GM12875 (cell line): ENCODE results near the gene CCND1.

Experiments used
- H3K4me3 ChIP-seq: one replicate; pipeline ENCODE4 v1.5.1; 2011; ENCODE audit warnings: low read depth, low read length, control low read depth
- TF ChIP-seq, protein P1 (sequence below): IDR thresholded peaks from 2 replicates; pipeline ENCODE4 v1.5.1; 2011; ENCODE audit warnings: low read depth, mild to moderate bottlenecking, control low read depth, inconsistent platforms, low read length, moderate library complexity, borderline replicate concordance; ENCODE audit not compliant: insufficient read depth

CCND1 gene

GRCh38 chr11:69630424-69630823 is 10.5 kb upstream of the CCND1 start:
- H3K4me3 ChIP-seq, result no peak overlapping the region
- TF ChIP-seq, protein P1, sequence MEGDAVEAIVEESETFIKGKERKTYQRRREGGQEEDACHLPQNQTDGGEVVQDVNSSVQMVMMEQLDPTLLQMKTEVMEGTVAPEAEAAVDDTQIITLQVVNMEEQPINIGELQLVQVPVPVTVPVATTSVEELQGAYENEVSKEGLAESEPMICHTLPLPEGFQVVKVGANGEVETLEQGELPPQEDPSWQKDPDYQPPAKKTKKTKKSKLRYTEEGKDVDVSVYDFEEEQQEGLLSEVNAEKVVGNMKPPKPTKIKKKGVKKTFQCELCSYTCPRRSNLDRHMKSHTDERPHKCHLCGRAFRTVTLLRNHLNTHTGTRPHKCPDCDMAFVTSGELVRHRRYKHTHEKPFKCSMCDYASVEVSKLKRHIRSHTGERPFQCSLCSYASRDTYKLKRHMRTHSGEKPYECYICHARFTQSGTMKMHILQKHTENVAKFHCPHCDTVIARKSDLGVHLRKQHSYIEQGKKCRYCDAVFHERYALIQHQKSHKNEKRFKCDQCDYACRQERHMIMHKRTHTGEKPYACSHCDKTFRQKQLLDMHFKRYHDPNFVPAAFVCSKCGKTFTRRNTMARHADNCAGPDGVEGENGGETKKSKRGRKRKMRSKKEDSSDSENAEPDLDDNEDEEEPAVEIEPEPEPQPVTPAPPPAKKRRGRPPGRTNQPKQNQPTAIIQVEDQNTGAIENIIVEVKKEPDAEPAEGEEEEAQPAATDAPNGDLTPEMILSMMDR, result no peak

GRCh38 chr11:69632900-69633299 is 8.1 kb upstream of the CCND1 start:
- TF ChIP-seq, protein P1, result no peak
- H3K4me3 ChIP-seq, result no peak overlapping the region

GRCh38 chr11:69634069-69634468 is 6.9 kb upstream of the CCND1 start:
- TF ChIP-seq, protein P1, result no peak
- no peak overlapping the region for H3K4me3 ChIP-seq

DNA sequence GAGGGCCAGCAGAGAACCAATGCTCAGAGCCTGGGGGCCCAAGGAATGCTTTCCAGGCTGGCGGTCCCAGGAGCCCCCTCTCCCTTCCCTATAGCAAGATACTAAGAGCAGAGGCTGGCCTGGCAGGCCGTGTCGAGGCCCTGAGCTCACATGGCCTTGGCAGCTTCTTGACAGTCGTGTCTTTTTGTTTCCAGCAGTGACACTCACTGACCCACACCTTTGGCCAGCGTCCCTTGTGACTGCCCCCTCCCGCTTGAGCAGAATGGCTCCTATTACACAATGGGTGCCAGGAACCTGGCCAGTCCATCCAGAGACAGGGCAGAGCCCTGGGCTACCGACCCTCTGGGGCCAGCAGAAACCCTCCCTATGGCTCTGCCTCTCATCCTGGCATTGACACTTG is 6.4 kb upstream of the CCND1 start:
- H3K4me3 ChIP-seq, result no peak overlapping the region
- TF ChIP-seq, protein P1, result no peak

DNA sequence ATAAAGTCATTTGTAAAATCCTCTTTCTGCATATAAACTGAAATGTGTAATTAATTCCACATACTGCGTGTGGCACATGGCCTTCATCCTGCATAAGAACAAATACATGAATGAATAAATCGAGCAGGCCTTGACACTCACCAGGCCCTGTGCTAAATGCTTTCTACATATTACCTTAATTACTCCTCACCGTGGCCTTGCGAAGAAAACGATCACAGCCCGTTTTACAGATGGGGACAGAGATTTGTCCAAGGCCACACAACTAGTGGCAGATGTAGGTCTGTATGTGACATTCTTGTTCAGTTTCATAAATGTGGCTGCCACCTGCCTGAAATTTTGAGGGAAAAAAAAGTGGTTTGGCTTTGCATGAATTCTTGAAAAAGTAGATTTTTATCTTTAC is 5.8 kb upstream of the CCND1 start:
- TF ChIP-seq, protein P1, result no peak
- no peak overlapping the region for H3K4me3 ChIP-seq

- no peak overlapping the region for H3K4me3 ChIP-seq
- TF ChIP-seq, protein P1, result no peak
Measured at GRCh38 chr11:69635804-69636511, 5.0 kb upstream of the CCND1 start.

GRCh38 chr11:69636512-69637197 is 4.3 kb upstream of the CCND1 start:
- TF ChIP-seq, protein P1, result no peak
- H3K4me3 ChIP-seq, result no peak overlapping the region
